WTC11 (cell line): ENCODE measurements around the gene SLC16A14.

Experiments
- ATF1 ChIP-seq: sonication (generic); formaldehyde crosslinking; IDR thresholded peaks from 2 replicates; pipeline ENCODE4 v1.8.1; 2023; ENCODE audit warnings: mild to moderate bottlenecking, moderate library complexity, missing genetic modification reagents
- HMGXB4 ChIP-seq: sonication (generic); formaldehyde crosslinking; IDR thresholded peaks from 2 replicates; pipeline ENCODE4 v1.8.1; 2023; ENCODE audit warnings: mild to moderate bottlenecking, moderate library complexity, missing genetic modification reagents
- MLX ChIP-seq: sonication (generic); formaldehyde crosslinking; IDR thresholded peaks from 2 replicates; pipeline ENCODE4 v1.8.1; 2023; ENCODE audit warnings: mild to moderate bottlenecking, missing genetic modification reagents, moderate library complexity
- MYBL2 ChIP-seq: sonication (generic); formaldehyde crosslinking; IDR thresholded peaks from 2 replicates; pipeline ENCODE4 v1.8.1; 2023; ENCODE audit warnings: mild to moderate bottlenecking, moderate library complexity, missing genetic modification reagents
- NR1H2 ChIP-seq: sonication (generic); formaldehyde crosslinking; IDR thresholded peaks from 2 replicates; pipeline ENCODE4 v1.9.0; 2021; ENCODE audit warnings: mild to moderate bottlenecking, moderate library complexity, missing genetic modification reagents
- TEAD4 ChIP-seq: sonication (generic); formaldehyde crosslinking; IDR thresholded peaks from 2 replicates; pipeline ENCODE4 v1.8.0; 2022; ENCODE audit warnings: mild to moderate bottlenecking, missing genetic modification reagents
- ZNF396 ChIP-seq: fragments of 250-450 bp; sonication (Bioruptor Pico); IDR thresholded peaks from 2 replicates; pipeline ENCODE4 v1.8.0; 2021; ENCODE audit warnings: mild to moderate bottlenecking, moderate library complexity, borderline replicate concordance
- ZNF532 ChIP-seq: fragments of 250-450 bp; sonication (Bioruptor Pico); IDR thresholded peaks from 2 replicates; pipeline ENCODE4 v1.9.0; 2021; ENCODE audit warnings: mild to moderate bottlenecking, borderline replicate concordance
- TF ChIP-seq, protein P1 (sequence below): sonication (generic); formaldehyde crosslinking; IDR thresholded peaks from 2 replicates; pipeline ENCODE4 v1.8.1; 2023; ENCODE audit warnings: mild to moderate bottlenecking, missing genetic modification reagents, moderate library complexity
- TF ChIP-seq, protein P2 (sequence below): fragments of 200-600 bp; IDR thresholded peaks from 2 replicates; pipeline ENCODE4 v1.8.0; 2022; ENCODE audit warnings: antibody characterized with exemption
- TF ChIP-seq, protein P3 (sequence below): sonication (generic); formaldehyde crosslinking; IDR thresholded peaks from 2 replicates; pipeline ENCODE4 v1.8.1; 2022; ENCODE audit warnings: low read depth, mild to moderate bottlenecking, moderate library complexity, missing genetic modification reagents, borderline replicate concordance

GRCh38 chr2:230090967-230091366, 22.2 kb upstream of the SLC16A14 start:
- TF ChIP-seq, protein P1, sequence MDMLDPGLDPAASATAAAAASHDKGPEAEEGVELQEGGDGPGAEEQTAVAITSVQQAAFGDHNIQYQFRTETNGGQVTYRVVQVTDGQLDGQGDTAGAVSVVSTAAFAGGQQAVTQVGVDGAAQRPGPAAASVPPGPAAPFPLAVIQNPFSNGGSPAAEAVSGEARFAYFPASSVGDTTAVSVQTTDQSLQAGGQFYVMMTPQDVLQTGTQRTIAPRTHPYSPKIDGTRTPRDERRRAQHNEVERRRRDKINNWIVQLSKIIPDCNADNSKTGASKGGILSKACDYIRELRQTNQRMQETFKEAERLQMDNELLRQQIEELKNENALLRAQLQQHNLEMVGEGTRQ (CRISPR knock-in tag): no peak
- TF ChIP-seq TEAD4 (CRISPR knock-in tag): no peak
- TF ChIP-seq, protein P2, sequence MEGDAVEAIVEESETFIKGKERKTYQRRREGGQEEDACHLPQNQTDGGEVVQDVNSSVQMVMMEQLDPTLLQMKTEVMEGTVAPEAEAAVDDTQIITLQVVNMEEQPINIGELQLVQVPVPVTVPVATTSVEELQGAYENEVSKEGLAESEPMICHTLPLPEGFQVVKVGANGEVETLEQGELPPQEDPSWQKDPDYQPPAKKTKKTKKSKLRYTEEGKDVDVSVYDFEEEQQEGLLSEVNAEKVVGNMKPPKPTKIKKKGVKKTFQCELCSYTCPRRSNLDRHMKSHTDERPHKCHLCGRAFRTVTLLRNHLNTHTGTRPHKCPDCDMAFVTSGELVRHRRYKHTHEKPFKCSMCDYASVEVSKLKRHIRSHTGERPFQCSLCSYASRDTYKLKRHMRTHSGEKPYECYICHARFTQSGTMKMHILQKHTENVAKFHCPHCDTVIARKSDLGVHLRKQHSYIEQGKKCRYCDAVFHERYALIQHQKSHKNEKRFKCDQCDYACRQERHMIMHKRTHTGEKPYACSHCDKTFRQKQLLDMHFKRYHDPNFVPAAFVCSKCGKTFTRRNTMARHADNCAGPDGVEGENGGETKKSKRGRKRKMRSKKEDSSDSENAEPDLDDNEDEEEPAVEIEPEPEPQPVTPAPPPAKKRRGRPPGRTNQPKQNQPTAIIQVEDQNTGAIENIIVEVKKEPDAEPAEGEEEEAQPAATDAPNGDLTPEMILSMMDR: no peak
- TF ChIP-seq, protein P3, sequence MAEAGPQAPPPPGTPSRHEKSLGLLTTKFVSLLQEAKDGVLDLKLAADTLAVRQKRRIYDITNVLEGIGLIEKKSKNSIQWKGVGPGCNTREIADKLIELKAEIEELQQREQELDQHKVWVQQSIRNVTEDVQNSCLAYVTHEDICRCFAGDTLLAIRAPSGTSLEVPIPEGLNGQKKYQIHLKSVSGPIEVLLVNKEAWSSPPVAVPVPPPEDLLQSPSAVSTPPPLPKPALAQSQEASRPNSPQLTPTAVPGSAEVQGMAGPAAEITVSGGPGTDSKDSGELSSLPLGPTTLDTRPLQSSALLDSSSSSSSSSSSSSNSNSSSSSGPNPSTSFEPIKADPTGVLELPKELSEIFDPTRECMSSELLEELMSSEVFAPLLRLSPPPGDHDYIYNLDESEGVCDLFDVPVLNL (CRISPR knock-in tag): no peak
- TF ChIP-seq MLX: no peak
- TF ChIP-seq HMGXB4 (CRISPR knock-in tag): no peak
- no peak for TF ChIP-seq NR1H2 (CRISPR knock-in tag)
- TF ChIP-seq ZNF396 (CRISPR knock-in tag): no peak
- TF ChIP-seq ATF1 (CRISPR knock-in tag): no peak
- TF ChIP-seq MYBL2 (CRISPR knock-in tag): no peak
- TF ChIP-seq ZNF532 (CRISPR knock-in tag): no peak
